ENCODE results near the gene UBASH3B. TPM values are rescaled to one million over a fixed set of nuclear protein-coding genes. Genes with fewer than 3 reads are reported as not detected.

UBASH3B gene
- total and polyA plus RNA-seq, 2 of the 13 experiments (the other 11 are each of a cell fraction or from before 2014, with no cell fraction given), result 4.4 to 7.6 TPM

- TF ChIP-seq ARID5B (CRISPR knock-in tag; IDR thresholded peaks at IDR 0.05), result peak; percentile 66
- no peak for TF ChIP-seq ZKSCAN8 (CRISPR knock-in tag; IDR thresholded peaks at IDR 0.05; ENCODE audit: borderline replicate concordance)
- peak; percentile 82 for TF ChIP-seq RARA (CRISPR knock-in tag; IDR thresholded peaks at IDR 0.05)
- TF ChIP-seq RORA (CRISPR knock-in tag; IDR thresholded peaks at IDR 0.05), result no peak
- TF ChIP-seq MXD3 (CRISPR knock-in tag; IDR thresholded peaks at IDR 0.05), result no peak
- TF ChIP-seq ZNF431 (CRISPR knock-in tag; IDR thresholded peaks at IDR 0.05; ENCODE audit: borderline replicate concordance, low read depth), result no peak
- TF ChIP-seq ZFP36L2 (CRISPR knock-in tag; IDR thresholded peaks at IDR 0.05), result no peak
- TF ChIP-seq TCF7L2 (IDR thresholded peaks at IDR 0.05; ENCODE audit: low read depth, low read length), result no peak
- TF ChIP-seq ZNF260 (CRISPR knock-in tag; IDR thresholded peaks at IDR 0.05; ENCODE audit: borderline replicate concordance, low read depth), result no peak
- no peak for TF ChIP-seq ZNF350 (CRISPR knock-in tag; IDR thresholded peaks at IDR 0.05; ENCODE audit: borderline replicate concordance, low read depth)
- TF ChIP-seq PHB2 (IDR thresholded peaks at IDR 0.05; ENCODE audit: partially characterized antibody), result no peak
- 0 out of 2 replicates have a peak, but pooled peaks have one; percentile 39 for TF ChIP-seq ZNF614 (CRISPR knock-in tag; IDR thresholded peaks at IDR 0.05; ENCODE audit: borderline replicate concordance)
- peak; percentile 89 for TF ChIP-seq ZNF3 (CRISPR knock-in tag; IDR thresholded peaks at IDR 0.05)
- no peak for TF ChIP-seq ATF5 (CRISPR knock-in tag; IDR thresholded peaks at IDR 0.05; ENCODE audit: low read depth)
- peak; percentile 60 for TF ChIP-seq PAXIP1 (CRISPR knock-in tag; conservative IDR thresholded peaks at IDR 0.05)
- TF ChIP-seq ZNF550 (CRISPR knock-in tag; IDR thresholded peaks at IDR 0.05; ENCODE audit: borderline replicate concordance), result no peak
- TF ChIP-seq SMARCC2 (IDR thresholded peaks at IDR 0.05), result no peak
- no peak for TF ChIP-seq SOX6 (IDR thresholded peaks at IDR 0.05)
- peak; percentile 53 for TF ChIP-seq SOX6 (CRISPR knock-in tag; IDR thresholded peaks at IDR 0.05)
- TF ChIP-seq ATF7 (IDR thresholded peaks at IDR 0.05), result no peak
- no peak for TF ChIP-seq ATF7 (CRISPR knock-in tag; IDR thresholded peaks at IDR 0.05)
- TF ChIP-seq PHF21A (CRISPR knock-in tag; IDR thresholded peaks at IDR 0.05), result 0 out of 2 replicates have a peak, but pooled peaks have one; percentile 29
- TF ChIP-seq SOX13 (IDR thresholded peaks at IDR 0.05), result no peak
- TF ChIP-seq SOX13 (CRISPR knock-in tag; conservative IDR thresholded peaks at IDR 0.05 in 1 of 2, IDR thresholded peaks at IDR 0.05 in 1 of 2), result peak in 1 of 2 experiments; percentile 34; a peak in 2 of 4 replicates
- TF ChIP-seq ZEB1 (IDR thresholded peaks at IDR 0.05; ENCODE audit: insufficient replicate concordance, low read depth), result peak; percentile 73
Measured at GRCh38 chr11:122676638-122677037, 21.1 kb downstream of the UBASH3B start (continued).

Measured in HepG2 (cell line).